A673 (cell line): Measurements from ENCODE around the gene ALG8.

Source experiments
- CTCF ChIP-seq: fragments of 300-800, 200-600 bp; sonication (generic); conservative IDR thresholded peaks from 2 replicates; pipeline ENCODE4 v1.5.1; 2017; ENCODE audit warnings: low read depth, mild to moderate bottlenecking, antibody characterized with exemption, low read length, moderate library complexity, mixed read lengths
- EZH2 ChIP-seq: fragments of 200-600 bp; sonication (generic); IDR thresholded peaks from 2 replicates; pipeline ENCODE4 v1.6.1; 2017; ENCODE audit warnings: borderline replicate concordance, low read depth, mild to moderate bottlenecking, mixed read lengths, antibody characterized with exemption, low read length; ENCODE audit not compliant: poor library complexity, severe bottlenecking

GRCh38 chr11:78081583-78081982 lies 57.8 kb downstream of the ALG8 start:
- no peak for TF ChIP-seq CTCF
- no peak for TF ChIP-seq EZH2
